ENCODE measurements around the gene AGR2.

Gene AGR2

DNA sequence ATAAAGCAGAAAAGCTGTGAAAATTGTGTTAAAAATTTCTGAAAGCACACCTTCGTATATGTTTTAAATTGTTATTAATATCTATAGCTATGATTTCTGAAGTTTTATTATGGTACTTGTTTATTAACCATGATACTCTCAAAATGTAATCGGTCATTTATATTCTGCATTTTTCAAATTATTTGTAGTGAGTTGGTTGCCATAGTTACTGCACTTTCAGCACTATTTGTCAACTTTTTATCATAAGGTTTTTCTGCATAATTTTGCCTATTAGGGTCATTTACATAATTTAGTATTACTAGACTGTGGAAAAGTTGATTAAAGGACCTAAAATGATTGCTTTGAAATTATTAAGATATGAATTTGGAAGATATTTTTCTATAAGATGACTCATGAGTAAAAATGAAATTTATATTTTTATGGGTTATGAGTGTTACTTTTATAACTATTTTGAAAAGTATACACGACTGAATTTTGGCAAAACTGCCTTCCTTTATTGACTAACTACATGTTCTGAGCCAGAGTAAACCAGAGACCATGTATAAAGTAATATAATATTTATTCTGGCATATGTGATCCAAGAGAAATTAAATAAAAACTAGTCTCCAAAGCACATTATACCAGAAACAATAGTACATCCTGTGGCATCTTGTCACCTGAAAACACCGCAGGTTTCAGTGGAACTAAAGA is 7.9 kb upstream of the AGR2 start:
- no peak for DNase-seq

DNA sequence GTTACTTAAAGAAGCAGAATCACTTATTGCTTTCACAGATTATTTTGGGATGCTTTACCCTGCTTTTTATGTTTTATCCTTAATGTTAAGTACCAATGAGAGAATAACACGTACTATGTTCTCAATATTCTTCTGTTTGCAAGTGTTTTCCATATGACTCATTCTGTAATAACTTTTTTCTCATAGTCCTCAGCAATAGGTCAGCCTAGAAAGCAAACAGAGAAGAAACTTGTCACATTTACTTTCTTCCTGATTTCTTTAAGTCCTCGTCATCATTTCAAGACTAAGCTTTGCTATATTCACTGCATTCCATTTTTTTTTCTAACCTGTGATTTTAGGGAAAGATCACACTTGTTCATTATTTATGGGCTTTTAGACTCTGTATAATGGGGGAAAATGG is 6.8 kb upstream of the AGR2 start:
- no peak for DNase-seq

DNA sequence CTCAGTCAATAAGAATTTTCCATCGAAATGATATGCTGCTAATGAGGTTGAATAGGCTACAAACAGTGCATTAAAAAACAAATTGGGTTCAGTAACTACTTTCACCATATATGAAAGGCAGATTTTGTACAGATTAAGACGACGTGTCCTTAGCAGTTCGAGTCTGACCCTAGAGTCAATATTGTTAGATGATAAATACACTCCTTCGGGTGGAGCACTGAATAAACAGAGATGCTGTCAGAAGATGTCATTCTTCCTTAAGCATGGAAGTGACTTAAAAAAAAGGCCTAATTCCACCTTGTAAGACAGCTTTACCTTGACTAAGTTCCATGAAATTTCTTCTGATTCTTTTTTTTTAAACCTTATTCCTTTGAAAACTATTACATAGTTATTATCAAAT is 5.8 kb upstream of the AGR2 start:
- DNase-seq = no peak

DNA sequence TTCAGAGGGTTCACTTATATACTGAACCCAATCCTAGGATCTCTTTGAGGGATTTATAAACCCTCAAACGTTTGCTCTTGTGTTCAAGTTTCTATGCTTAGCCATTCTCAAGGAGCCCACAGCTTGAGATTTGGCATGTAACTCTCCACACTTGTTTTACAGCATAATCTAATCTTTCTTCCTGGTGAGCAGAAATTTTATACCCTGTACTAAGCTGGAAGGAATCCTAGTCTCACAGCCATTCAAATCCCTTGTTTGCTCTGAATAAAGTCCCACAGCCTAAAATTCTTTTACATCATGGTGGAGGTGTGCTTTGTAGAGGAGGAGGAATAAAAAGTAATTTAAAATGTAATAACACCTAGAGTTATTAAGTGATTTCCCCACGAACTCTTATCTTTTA is 5.3 kb upstream of the AGR2 start:
- no peak for DNase-seq

DNA sequence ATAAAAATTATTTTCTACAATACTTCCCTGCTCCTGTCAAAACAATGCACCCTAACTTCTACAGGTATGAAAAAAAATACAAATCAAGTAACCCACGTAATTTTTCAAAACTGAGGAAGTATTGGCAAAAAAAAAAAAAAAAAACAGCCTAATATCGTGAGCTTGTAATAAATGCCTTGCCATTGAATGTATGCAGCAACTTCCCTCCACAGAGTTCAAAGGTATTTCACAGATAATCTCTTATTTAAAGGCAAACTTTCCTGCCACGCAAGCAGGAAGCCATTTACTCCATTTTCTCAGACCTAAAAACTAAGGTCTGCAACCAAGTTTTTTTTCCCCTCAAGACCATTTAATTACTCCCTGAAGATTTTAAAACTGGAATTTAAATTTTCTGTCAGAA is 642 bp upstream of the AGR2 start:
- no peak for DNase-seq

DNA sequence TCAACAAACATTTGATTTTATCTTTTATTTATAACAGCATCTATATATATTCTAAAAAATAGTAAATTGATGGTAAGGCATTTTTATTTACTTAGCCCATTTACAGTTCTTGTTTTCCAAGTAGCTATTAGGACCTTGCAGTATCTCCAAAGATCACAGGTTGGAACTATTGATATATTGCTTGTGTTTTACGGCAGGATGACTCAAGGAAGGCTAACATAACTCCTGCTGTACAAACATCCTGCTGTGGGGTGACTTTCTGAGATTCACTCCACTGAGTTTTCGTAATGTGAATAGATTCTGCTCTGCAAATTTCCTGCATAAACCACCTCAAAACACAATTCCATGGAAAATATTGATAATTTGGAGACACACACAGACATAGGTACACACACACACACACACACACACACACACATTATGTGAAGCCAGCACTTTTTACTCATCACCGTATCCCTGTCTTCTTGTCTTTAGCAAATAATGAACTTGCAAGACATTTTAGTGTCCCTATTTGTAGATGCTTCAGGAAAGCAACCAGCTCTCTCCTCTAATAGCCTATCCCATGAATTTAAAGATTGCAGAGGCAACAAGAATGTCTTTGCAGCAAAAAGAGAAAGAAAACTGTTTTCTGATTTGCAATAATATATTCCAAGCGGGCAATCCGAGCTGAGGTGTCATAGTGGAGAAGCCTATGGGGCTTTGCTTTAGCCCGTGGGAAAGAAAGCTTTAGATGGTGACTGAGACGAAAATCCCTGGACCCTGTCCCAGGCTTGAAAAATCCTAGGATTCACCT is 722 bp downstream of the AGR2 start:
- DNase-seq = no peak

DNA sequence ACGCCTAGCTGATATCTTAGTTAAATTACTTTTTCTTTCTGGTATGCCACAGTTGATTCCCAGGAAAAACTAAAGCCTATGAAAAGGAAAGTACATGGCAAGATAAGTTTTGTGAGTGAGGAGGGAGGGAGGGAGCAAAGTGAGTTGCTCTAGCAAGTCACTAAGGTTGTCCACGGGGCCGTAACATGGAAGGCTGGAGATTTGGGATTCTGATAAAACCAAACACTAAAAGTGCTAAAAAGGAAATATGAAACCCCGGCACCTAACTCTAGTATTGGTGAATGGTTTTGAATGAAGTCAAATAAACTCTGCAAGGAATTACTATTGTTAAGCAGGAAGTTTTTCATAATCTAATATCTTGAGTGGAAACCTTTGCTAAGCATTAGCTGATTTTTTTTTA is 1.7 kb downstream of the AGR2 start:
- no peak for DNase-seq

DNA sequence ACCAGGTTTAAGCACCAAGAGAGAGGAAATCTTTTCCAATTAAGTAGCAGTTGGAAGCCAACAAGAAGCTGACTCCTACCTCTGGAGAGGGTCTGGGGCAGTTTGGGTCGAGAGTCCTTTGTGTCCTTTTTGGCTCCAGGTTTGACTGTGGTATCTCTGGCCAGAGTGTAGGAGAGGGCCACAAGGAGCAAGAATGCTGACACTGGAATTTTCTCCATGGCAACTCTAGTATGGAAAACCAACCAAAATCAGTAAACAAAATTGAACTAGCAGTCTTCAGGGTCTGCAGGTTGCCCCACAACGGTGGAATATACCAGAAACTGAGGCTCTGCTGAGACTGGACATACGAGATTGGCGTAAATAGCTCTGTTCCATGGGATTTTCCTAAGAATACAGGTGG is 3.2 kb downstream of the AGR2 start:
- no peak for DNase-seq

DNA sequence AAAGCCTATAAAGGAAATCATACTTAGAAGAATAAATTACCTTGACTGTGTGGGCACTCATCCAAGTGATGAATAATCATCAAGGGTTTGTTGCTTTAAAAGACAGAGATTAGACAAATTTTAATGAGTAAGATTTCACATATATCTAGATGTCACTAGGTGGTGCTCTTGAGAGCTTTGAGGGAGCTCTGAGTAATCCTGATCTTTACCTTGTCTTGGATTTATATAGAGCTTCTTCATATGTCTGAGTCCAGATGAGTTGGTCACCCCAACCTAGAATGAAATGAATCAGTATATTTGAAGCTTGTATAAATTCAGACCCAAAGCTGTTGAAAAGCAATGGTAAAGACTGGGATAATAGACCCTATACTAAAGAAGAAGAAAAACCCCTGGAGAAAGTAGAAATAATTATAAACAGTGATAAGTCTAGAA is 3.7 kb downstream of the AGR2 start:
- DNase-seq = peak; percentile 17

DNA sequence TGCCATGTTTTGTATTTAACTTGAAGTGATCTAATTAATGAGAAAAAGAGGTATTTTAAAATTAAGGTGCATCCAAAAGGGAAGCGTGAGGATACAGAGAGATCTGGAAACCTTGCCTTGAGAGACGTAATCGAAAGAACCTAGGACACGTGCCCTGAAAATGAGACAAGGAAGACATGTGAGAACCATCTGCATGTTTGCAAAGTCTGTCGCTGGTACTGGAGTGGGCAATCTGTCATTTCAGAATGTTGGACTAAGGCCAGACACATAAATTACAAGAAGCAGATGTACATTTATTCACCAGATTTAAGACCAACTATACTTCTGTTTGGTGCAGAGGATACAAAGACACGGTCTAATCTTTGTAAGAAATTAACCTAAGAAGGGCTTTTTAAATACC is 9.2 kb downstream of the AGR2 start:
- no peak for DNase-seq

DNA sequence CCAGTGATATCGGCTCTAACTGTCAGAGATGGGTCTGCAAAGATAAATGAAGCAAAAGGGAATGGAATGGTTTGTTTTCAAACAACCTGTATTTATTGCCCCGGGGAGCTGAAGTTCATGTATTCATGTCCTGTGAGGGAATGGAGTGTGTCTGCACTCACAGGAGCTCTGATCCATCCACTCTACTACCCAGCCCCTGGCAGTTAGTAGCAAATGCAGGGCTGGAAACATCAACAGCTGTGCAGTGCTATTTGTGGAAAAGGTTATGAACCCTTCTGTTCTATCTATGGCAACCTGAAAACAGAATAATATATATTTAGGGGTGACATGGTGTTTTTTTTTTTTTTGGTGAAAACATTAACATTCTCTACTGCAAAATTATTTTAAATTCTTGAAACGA is 9.8 kb downstream of the AGR2 start:
- no peak for DNase-seq

DNA sequence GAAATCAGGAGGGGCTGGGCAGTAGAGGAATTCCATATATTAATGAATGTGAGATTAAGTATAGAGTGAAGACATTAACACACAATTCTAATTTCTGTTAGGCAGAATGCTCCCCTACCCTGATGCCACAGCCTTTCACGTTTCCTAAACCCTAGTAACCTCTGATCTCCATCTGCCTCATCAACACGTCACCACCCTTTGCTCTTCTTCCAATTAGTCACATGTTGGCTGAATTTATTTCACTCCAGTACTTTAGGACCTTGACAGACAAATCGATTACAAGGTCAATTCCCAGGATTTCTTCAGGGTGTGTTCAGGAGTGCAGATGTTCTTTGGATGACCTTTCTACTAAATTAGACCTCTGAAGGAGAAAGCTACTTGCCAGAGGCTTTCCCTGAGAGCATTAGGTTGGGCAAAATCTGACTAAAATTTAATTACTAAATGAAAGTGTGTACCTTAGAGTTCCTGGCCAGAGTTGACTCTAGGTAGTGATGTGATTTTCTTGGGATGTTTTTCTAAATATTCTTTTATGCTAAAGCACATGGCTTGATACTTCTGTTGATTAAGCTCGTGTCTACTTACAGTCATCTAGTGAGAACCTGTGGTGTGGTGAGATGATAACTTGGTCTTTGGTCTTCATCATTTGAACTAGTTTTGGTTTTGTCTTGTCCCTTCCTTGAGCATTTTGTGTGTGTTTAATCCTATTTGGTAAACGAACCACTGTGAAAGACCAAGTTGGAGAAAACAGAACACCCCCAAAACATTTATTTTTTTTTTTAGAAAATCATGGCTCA is 12.7 kb downstream of the AGR2 start:
- no peak for DNase-seq

DNA sequence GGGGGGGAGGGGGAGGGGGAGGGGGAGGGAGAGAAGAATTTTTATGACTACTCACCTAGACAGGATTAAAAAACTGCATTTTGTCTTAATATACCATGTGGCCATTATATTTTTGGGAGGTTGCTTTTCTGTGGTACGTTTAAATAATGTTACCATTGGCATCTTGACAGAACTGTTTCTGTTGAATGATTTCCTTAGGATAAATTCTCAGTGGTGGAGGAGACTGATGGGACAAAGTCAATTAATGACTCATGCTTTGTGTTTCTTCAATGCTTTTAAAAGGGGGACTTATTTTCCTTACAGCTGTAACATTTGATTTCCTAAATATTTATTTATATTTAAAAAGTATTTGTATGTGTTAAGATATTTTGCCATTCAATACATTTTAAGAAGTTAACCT is 13.7 kb downstream of the AGR2 start:
- no peak for DNase-seq

DNA sequence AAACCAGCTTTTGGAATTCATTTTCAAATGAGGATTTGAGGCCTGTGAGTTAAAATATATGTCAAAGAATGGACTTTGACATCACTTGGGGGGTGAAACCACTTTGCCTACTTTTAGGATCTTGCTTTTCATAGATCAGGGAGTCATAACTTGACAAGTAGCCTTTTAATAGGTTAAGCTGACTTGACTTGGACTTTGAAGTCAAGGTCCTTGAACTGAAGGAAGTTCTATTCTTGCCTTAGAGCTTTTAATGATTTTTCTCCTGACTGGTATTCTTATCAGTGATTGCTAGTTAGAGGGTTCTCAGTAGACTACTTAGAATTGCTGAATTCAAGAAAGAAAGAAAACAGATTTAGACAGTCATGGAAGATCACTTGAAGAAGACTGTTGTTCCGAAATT is 17.7 kb downstream of the AGR2 start:
- DNase-seq = no peak

DNA sequence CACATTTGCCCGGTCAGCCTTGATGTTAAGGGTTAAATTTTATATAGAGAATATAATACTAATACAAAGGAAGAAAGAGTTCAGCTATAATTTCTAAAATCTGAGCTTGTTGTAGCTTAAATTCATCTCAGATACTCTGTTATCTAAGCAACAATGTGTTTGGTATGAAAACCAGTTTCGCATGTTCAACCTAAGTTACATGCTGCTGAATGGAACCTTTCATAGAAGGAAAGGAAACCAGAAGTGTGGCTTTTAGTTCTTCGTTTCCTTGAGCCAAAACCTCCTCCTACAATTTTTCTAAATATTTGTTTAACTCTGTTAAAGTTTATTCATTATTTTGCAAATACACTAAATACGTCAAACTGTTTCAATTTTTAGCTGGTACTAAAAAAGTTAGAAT is 18.5 kb downstream of the AGR2 start:
- DNase-seq = no peak

DNA sequence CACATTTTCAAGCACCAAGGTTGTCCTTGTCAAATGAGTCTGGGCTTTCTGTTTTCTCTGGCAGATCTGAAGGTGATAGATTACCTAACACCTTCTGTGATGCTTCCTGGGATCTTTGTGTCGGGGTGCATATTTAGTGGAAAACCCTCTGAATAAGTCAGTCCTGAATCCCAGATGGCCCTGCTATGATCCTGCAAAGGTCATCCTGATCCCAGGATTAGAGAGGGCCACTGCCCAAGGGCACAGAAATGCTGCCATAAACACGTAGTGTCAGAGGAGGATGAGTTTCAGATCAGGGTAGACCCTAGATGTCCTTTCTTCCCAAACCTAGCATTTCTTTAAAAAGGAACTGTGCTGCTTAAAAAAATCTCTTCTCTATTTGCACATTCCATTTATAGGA is 19.0 kb downstream of the AGR2 start:
- DNase-seq = no peak

DNA sequence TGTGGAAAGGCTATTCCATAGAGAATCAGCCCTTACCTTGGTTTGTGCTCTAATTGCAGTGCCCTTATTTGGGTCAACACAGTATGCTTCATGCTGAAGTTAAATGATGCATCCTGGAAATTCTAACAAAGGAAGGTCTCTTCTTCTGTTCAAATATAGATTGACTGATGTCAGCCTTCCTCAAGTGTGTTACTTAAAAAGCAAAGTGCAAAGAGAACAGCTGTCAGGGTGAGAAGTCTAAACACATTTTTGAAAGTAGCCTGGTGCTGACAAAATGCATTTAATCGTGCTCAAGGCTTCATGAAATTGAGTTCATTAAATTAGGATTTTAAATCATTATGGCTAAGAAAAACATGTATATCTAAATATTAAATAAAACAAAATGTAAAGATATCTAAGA is 19.5 kb downstream of the AGR2 start:
- no peak for DNase-seq

DNA sequence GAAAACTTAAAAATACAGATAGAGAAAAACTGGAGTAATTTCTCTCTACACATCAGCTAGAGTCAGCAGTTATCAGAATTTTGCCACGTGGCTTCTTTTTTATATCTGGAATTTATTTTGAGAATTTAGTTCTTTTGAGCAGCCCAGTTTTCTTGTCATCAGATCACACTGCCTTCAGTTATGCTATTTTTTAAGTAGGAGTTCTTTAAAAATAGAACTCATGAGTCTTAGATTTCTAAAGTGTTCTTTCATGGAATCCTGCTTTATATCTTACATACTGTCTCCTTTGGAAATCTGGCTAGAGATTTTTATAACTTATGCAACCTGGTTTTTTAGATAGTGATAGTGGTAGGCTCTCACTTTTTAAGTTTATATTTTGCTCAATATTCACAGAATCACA is 24.2 kb downstream of the AGR2 start:
- no peak for DNase-seq

DNA sequence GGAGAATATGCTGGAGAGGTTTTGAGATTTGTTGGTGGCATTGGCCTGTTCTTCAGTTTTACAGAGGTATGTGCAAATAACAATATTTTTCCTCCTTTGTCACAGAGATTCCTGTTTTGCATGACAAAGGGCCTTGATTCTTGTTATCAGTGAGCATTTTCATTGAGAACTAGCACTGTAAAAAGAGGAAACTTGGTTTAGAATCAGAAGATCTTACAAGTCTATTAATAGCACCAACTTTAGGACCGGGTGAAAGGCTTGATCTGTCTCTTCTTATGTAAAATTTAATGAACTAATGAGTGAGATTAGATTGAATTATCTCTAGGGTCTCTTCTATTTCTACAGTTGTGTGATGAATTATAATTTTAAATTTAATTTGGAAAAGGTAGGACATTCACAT is 25.7 kb downstream of the AGR2 start:
- no peak for DNase-seq

DNA sequence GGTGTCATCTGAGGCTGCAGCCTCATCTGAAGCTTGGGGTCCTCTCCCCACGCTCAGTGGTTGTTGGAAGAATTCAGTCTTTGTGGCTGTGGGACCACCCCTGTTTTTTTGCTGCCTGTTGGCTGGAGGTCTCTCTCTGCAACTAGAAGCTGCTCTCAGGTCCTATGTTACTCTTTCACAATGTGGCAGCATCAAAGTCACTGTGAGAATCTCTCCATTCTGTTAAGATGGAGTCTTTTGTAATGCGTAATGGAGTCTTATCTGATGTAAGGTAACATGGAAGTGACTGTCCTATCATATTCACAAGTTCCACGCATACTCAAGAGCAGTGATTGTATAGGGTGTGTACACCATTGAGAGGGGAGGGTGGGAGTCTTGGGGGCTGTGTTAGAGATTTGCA is 26.3 kb downstream of the AGR2 start:
- DNase-seq = no peak

DNA sequence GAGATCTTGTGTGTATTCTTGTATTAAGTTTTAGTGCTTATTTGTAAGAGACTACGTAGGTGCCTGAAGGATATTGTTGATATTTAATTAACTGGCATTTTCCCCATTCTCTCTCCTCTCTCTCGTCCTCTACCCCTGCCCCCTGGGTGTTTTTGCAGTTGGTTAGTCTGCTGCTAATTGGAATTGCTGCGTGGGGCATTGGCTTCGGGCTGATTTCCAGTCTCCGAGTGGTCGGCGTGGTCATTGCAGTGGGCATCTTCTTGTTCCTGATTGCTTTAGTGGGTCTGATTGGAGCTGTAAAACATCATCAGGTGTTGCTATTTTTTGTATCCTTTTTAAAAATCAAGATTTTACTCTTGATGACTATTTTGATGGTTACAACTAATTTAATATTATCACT is 28.7 kb downstream of the AGR2 start:
- no peak for DNase-seq

DNA sequence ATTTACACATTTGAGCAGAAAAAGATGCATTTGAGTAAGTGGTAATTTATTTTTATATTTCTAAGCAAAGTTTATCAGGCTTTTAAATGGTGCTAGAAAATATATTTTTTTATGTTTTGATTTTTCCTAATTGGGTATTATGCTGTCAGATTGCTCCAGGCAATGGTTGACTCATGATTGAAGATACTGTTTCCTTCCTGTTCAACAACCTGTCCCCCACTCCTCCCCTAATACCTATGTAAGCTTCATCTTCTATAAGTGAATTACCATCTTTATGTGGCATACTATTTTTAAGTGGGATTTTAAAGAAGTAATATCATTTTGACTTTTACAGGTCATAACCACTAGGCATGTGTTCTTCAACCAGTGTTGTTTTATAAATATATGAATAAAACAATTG is 29.8 kb downstream of the AGR2 start:
- DNase-seq = no peak

DNA sequence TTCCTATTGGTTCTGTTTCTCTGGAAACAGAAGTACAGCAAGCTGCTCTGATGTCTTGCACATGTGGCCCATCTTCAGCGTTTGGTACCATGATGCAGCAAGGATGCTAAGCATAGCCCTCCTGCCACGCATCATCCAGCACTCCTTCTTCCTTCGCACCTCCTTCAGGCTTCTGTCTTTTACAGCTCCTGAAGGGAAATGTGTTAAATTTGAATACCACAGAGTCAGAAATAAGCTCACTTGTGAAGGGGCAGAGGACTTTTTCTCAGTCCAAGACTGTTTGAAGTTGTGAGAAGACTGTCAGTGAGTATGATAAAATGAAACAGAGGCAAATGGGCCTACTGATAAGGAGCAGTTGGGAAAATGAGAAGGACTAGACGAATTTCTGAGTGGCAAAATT is 30.5 kb downstream of the AGR2 start:
- no peak for DNase-seq

DNA sequence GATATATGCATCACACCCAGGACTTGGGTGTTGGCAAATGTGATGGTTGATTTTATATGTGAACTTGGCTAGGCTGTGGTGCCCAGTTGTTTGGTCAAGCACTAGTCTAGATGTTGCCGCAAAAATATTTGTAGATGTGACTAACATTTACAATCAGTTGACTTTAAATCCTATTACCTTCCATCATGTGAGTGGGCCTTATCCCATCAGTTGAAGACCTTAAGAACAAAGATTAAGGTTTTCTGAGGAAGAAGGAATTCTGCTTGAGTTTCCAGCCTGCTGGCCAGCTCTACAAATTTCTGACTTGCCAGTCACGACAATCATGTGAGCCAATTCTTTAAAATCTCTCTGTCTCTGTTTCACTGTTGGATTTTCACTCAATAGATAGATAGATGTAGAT is 30.9 kb downstream of the AGR2 start:
- no peak for DNase-seq

All from midbrain (tissue), 1 donor.